ENCODE data around the gene AKR1B1.

The AKR1B1 gene

DNA sequence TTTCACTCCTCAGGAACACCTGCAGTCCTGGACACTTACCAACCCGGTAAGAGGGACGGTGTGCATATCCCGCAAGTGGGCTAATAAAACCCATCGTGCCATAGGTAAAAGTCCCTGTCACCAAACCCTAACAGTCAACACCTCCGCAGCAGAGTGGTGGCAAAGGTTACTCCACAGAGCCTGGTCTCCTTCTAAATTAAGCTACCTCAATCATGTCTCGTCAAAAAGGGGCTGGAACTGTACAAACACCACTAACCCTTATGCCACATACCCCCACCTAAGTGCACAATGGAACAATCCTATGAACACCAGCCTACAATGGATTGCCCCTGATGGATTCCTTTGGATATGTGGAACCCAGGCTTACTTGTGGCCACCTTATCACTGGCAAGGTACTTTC, 9.6 kb upstream of the AKR1B1 start:
- DNase-seq, result no peak

DNA sequence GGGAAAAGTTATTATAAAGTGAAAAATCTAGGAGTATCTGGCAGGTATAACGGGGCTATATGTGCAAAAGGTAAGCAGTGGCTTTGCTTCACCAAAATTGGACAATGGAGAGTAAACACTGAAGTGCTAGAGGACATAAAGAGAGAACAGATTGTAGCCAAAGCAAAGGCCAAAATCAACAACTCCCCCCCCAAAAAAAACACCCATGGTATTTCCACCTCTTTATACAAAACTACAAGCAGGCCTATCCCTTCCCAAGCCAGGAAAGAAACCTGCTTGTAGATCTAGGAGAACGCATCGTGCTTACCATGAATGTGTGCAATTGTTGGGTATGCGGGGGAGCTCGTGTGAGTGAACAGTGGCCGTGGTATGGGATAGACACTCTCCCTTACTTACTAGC, 9.2 kb upstream of the AKR1B1 start:
- DNase-seq, result no peak

DNA sequence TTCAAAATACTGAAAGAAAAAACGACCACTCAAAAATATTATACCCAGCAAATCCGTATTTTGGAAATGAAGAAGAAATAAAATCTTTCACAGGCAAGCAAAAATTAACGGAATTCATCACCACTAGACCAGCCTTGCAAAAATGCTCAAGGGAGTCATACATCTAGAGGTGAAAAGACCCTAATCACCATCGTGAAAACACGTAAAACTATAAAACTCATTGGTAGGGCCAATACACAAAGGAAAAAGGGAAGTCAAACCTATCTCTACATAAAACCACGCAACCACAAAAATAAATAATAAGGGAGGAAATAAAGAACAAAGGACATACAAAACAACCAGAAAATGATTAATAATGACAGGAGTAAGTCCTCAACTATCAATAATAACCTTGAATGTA, 6.6 kb upstream of the AKR1B1 start:
- no peak for DNase-seq

DNA sequence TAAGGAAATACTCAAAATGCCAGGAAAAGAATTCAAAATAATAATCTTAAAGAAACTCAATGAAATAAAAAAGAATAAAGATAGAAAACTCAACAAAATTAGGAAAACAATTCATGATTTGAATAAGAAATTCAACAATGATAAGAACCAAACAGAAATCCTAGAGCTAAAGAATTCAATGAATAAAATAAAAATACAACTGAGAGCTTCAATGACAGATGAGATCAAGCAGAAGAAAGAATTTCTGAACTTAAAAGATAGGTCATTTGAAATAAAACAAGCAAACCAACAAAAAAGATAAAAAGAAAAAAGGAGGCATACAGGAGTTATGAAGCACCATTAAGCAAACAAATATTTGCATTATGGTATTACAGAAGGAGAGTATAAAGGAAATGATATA, 5.6 kb upstream of the AKR1B1 start:
- DNase-seq, result no peak

DNA sequence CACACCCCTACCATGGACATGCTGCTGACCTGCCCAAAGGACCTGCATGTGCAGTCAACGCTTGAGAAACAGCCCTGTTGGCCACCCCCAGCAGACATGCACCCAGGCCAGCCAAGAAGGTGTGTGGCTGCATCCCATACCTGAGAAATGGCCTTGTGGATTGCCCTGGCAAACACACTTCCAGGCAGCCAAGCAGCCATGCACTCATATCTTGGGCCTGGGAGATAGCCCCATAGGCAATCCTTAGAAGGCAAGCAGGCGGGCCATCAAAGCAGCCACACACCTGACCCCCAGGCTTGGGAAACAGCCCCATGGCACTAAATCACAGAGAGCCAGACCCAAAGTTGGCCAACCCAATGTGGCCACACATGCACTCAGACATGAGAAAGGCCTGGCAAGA, 4.9 kb upstream of the AKR1B1 start:
- no peak for DNase-seq

DNA sequence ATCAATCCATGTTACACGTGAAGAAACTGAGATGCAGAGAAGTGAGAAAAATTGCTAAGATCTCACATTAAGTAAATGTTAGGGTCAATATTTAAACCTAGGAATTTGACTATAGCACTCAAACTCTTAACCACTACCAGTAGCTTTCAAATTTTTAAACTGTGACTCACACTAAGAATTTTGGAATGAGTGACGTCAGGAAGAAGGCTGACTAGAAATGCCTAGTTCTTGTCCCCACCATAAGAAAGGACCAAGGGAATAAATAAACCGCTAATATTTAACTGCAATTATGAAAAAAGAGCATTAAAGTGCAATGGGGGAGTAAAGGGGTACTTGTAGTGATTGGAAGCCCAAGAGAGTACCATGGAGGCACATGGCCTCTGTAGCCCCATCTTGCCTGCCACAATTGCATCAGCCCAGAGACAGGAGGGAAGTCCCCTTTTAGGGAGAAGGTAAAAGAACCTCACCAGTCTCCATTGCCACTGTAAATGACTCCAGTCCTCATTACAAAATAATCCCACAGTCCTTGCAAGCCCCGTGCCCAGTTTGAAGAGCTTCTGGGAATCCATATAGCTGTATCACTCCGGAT, 3.5 kb upstream of the AKR1B1 start:
- peak; percentile 32 for DNase-seq

DNA sequence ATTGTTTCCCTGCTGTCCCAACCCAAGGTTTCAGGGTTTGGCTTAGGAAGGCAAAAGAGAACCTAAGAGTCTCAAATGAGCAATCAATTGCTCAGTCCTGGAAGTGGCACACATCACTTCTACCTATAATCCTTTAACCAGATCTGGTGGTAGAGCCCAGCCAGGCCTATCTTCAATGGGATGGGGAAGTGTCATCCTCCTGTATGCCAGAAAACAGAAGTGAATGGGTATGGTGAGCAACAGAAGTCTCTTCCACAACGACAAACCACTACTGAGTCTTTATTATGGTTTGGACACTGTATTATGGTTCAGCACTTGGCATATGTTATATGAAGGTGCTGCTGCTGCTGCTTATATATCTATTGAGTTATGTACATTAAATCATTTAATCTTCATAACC, 3.0 kb upstream of the AKR1B1 start:
- no peak for DNase-seq

DNA sequence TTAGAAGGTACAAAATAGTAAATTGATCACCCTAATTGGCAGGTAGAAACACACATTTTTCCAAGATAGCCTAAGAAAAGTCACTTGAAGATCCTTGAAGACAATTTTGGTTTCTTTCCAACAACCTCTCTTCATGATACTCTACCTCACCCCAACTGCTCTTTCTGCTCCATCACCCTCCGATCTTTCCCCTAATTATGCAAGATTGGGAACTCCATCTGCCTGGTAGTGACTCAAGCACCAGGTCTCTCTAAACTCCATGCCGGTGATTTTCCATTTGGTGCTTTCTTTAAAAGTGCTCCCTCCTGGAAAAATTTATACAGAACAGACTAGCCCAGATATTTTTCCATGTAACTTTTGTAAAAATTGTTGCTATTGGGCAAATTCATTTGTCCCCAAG, 1.1 kb upstream of the AKR1B1 start:
- no peak for DNase-seq

DNA sequence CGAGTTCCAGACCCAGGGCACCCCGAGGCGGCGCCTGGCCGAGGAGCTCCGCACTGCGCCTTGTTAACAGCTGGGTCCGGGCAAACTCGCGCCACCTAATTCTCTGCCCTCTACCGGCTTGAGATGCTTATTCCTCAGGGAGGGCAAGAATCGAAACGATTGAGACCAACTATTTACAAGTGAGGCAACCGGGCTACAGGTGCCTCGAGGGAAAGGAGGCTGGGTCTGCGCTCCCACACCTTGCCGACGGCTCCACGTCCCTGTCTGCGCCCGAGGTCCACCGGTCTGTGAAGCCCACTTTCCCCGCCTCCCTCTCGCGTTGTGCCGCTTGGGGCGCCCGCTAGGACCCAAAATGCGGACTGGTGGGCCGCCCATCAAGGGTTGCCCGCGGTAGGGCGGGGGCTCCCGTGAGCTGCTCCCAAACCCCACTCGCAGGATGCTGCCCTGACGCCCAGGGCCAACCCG, 527 bp downstream of the AKR1B1 start:
- DNase-seq, result no peak

DNA sequence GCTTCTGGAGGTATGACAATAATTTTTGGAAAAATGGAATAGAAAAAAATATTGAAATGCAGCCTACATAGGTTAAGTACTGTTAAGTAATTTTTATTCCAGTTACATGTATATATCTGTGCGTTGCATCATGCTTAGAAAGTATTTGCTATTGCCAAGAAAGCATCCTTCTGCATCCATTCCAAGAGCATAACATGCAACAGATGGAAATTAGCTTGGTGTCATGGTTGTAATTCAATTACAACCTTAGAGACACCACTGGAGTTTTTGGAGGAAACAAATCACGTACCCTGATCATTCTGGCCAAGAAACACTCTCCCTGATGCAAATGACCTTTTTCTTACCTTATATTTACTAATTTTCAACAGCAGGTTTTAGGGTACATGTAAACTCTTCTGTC, 1.7 kb downstream of the AKR1B1 start:
- no peak for DNase-seq

DNA sequence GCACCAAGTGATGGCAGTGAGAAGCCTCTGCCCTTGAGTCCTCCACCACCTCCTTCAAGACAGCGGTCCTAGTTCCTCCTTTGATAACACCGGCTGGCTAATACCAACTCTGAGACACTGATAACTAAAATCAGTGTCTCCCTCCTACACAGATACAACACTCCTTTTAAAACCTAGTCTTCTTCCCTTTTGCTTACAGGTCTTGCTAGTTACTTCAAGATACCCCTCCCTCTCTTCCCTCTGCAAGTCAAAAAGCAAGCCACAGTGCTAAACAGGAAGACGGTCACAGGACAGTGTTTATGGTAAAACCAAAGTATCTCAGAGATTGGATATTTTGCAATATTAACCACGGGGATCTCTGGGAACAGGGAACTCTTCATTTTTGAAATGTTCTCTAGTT, 4.6 kb downstream of the AKR1B1 start:
- DNase-seq, result no peak

DNA sequence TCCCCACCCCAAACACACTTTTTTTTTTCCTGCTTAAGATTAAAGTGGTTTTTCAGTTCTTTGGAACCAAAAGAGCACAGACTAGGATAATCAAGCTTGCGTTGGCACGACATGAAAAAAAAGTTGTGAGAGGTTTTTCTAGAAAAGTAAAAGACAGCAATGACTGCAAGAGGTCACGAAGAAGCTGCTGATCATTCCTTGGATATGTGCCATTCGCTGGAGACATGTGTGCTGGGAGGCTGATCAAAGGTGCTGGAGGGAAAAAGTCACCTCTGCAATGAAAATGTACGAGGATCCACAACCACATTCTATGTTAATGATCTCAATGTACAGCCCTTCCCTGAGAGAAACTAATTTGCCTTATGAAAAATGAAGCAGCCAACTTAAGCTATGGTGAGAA, 5.4 kb downstream of the AKR1B1 start:
- no peak for DNase-seq

DNA sequence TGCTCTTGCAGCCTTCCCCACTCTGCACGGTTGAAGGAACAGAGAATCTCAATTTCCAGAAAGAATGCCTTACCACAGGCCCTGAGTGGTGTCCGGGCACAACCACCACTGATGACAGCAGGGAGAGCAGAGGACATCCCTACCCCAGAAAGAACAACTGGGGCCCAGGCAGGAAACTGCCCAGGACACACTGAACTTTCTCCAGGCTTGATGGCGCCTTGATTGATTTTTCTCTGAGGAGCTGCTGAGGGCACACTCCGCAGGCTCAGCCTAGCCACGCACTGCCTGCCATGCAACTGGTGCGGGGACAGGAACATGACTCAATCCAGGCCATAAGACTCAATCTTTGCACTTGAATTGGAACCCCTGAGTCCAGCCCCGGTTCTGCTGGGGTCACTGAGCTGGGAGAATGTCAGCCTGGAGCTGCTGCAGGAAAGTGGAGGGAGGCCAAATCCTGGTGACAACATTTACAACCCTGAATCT, 5.9 kb downstream of the AKR1B1 start:
- DNase-seq, result no peak

DNA sequence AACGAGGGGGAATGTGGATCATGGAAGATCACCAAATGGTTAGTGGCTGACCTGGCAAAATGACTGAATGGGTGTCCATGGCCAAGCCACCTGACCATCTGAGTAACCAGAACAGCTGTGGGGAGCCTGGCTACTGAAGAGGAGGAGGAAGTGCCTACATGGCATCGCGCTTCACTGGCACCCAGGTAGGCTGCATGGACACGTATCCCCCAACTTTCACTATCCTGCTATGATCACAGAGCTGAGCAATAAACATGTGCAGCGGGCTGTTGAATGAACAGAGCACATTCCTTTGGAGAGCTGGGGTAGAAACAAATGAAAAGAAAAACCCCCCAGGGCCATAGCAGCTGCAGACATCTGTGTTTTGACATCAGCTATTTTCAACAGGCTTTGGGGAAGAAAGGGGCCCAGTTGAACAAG, 6.5 kb downstream of the AKR1B1 start:
- no peak for DNase-seq

DNA sequence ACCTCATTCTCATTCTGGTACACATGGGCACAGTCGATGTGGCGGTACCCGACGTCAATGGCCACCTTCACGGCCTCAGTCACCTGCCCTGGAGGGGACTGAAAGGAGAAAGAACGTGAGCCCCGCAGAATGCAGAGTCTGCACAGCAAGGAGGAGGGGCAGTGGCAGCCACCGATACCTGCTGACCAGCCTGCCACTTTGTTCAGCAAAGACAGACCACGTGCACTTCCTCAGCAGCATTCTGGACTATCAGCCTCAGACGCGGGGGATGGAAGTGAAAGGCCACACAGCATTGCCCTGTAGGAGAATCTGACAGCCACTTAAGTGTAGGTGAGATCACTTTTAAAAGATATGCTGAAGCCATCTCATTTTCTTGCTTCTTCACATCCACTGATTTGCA, 7.2 kb downstream of the AKR1B1 start:
- DNase-seq, result no peak

DNA sequence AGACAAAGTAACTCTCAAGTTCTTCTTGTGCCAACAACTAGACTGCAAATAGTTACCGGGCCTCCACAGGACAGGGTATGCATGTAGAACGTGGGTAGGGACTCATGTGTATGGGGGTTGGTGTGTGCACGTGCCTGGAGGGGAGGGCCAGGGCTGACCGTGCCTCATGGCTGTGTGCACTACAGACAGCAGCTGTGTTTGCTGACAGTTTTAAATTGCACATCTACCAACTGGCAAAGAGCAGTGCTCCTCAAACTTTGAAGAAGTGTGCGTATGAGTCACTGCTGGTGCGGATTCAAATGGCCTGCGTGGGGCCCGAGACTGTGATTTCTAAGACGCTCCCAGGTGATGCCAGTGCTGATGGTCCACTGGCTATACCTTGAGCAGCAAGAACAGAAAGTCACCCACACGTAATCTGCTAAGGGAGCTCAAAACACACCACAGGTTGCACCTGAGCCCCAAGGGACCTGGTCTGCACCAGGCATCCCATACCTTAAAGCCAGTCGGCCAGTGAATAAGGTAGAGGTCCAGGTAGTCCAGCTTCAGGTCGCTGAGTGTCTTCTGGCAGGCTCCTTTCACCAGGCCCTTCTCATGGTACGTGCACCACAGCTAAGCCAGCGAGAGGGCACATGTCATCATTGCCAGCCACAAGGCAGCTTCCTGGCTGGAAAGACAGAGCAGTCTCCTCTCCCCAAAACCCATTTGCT, 8.5 kb downstream of the AKR1B1 start:
- no peak for DNase-seq

DNA sequence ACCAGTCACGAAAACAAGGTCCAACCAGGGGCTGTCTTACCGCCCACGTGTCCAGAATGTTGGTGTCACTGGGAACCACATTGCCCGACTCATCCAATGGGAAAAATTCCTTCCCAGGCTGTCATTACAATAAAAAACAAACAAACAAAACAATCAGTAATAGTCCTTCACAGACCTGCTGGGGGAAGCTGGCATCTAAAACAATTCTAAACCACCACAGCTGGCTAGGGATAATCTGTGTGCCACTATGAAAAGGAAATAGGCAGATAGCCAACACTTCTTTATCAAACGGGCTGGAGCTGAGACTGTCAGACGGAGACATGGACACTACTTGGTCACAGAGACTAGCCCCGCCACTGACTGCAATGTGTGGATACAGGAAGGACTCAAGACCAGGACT, 9.2 kb downstream of the AKR1B1 start:
- no peak for DNase-seq

DNA sequence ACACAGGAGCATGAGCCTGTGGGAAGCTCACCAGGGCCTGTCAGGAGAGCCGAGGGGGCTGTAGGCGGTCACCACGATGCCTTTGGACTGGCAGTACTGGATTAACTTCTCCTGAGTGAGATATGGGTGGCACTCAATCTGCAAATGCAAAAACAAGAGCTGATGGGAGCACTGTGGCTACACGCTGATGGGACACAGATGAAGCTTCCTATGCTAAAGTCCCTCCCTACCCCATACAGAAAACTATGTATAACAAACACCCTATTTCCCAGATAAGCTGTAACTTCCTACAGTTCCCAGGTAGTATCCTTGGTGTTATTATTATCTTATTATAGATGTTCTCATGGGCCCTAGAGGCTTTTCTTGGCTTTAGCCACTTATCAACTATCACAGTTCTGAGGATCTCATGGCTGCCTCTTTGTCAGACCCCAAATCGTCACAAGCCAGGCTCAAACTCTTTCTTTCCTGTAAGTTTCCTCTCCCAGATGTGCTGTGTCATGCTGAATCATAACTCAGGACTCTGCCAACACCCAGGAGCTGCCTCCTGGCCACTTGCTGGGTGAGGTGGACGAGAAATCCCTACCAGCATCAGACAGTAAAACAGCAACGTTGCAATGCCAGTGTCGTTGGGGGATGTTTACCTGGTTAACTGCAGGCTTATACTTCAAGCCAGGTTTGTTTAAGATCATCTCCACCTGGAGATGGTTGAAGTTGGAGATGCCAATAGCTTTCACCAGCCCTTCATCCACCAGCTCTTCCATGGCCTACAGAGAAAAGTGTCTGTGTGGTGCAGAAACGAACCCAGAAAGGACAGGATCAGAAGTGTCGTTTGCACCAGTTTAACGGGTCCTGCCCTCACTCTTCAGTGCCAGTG, 10.3 kb downstream of the AKR1B1 start:
- peak; percentile 60 for DNase-seq

DNA sequence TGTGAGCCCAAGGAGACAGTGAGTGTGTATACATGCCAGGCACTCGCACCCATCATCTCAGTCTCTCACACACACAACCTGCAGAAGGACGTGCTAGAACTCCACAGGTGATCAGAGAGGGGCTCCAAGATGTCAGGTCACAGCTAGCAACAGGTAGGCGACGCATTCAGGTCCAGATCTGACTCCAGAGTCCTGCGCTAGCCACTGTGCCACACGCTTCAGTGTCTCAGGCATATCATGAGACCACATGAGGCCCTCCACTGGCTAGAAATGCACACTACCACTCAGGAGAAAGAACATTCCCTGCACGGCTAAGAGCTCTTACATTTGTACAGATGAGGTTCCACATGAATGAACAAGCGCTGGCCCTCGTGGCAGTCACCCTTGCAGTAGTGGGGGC, 11.5 kb downstream of the AKR1B1 start:
- no peak for DNase-seq

DNA sequence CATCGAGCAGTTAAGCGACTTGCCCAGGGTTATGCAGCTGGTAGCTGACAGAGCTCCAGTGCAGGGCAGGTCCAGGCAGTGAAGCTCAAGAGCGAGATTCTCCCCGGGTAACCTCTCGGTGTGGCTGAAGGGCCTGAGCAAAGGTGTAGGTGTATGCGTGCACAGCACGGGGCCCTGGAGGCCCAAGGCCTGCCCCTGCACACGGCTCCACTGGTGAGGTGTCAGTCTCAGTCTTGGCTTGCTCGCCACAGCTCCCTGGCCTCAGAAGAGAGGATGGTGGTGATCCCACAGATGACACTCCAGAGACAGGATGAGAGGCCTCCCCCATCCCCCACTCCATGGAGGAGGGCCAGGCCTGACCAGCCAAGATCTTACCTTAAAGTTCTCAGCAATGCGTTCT, 12.0 kb downstream of the AKR1B1 start:
- DNase-seq, result no peak

DNA sequence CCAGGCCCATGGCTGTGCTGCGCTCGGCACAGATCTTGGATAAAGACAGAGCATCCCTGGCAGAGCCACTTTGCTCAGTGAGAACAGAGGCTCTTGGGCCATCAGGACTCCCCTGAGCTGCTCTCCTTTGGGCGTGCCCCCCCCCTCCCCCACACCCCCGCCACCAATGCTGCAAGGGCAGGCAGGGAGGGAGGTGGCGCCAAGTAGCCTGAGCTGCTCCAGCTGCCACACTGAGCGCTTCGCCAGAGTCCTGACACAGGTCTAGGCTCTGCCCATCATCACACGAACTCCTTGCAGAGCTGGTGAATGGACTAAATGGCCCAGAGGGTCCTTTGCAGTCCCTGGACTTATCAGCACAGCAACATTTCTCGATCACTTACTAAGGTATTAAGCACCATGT, 12.5 kb downstream of the AKR1B1 start:
- no peak for DNase-seq

DNA sequence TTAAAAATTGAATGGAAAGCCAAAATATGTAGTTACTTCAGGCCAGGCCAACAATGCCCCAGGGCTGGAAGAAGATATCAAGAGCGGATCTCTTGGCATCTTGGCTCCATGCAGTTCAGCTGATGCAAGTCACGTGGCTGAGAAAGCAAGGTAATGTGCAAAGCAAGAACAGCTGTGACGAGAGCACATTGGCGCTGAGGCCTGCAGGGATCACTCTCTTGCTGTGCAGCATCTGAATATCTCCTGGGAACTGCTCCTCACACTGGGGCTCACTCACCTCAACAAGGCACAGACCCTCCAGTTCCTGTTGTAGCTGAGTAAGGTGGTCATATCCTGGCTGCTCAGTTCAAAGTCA, 14.0 kb downstream of the AKR1B1 start:
- DNase-seq, result no peak

DNA sequence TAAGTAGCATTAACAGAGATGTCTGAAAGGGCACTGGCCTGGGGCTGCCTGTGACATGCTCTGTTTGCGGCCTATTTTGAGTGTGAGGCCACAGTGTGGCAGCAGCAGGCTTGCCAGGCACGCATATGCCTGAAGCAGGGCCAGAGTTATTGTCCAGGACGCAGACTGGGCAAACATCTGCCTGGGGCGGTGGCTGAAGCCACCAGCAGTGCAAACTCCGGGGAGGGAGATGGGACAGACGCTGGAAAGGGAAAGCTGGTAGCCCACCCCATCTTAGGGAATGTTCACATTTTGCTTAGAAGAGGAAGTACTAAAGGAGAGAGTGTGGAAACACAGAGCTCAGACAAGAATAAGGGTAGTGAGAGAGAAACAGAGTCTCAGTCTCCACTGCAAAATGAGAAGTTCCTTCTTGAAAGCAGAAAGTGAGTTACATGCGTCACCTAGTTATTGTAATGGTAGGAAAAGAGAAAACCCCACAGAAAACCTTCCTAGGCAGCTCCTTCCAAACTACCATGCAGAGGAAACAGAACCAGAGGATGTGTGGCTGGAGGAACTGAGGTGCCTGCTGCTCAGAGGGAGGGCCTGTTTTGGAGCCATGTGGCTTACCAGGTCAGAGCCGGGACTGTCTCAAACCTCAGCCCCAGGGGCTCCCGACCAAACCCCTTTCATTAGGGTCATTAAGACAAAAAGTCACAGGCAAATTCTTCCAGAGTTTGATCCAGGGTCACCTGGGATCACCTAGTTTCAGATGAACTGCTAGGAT, 14.5 kb downstream of the AKR1B1 start:
- no peak for DNase-seq
